NCI-H2029 treated with DMSO at 0.1 percent for 48 hours (cell line): Measurements from ENCODE around the gene DHX34.
"Not testable (repeated sequence)": the region's sequence is repeated elsewhere in the genome, so short reads cannot be mapped to it uniquely, and the experiment has no call there.

Experiments used
- DNase-seq: peaks from one replicate; lab custom pipeline; 2025; lab: John Stamatoyannopoulos, UW

The DHX34 gene, protein sequence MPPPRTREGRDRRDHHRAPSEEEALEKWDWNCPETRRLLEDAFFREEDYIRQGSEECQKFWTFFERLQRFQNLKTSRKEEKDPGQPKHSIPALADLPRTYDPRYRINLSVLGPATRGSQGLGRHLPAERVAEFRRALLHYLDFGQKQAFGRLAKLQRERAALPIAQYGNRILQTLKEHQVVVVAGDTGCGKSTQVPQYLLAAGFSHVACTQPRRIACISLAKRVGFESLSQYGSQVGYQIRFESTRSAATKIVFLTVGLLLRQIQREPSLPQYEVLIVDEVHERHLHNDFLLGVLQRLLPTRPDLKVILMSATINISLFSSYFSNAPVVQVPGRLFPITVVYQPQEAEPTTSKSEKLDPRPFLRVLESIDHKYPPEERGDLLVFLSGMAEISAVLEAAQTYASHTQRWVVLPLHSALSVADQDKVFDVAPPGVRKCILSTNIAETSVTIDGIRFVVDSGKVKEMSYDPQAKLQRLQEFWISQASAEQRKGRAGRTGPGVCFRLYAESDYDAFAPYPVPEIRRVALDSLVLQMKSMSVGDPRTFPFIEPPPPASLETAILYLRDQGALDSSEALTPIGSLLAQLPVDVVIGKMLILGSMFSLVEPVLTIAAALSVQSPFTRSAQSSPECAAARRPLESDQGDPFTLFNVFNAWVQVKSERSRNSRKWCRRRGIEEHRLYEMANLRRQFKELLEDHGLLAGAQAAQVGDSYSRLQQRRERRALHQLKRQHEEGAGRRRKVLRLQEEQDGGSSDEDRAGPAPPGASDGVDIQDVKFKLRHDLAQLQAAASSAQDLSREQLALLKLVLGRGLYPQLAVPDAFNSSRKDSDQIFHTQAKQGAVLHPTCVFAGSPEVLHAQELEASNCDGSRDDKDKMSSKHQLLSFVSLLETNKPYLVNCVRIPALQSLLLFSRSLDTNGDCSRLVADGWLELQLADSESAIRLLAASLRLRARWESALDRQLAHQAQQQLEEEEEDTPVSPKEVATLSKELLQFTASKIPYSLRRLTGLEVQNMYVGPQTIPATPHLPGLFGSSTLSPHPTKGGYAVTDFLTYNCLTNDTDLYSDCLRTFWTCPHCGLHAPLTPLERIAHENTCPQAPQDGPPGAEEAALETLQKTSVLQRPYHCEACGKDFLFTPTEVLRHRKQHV

GRCh38 chr19:47348819-47349795 is at the start of gene DHX34:
TSS of gene DHX34 (plus strand) at chr19:47349315. CDS start at chr19:47353031, 3,716 bp downstream.
- peak; percentile 95 for DNase-seq

GRCh38 chr19:47300867-47301266 is 48.2 kb upstream of the DHX34 start:
- DNase-seq: not testable (repeated sequence)

DNA sequence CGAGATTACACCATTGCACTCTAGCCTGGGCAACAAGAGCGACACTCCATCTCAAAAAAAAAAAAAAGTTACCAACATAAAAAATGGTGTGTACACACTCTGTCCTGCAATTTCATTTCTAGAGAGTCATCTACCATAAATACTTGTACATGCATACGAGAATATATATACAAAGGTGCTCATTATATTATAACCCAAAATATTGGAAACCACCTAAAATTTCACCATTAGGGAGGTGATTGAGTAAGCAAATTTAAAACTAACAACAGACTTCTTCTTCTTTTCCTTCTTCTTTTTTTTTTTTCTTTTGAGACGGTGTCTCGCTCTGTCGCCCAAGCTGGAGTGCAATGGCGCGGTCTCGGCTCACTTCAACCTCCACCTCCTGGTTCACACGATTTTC is 46.9 kb upstream of the DHX34 start:
- no peak for DNase-seq

GRCh38 chr19:47303966-47304365 is 45.1 kb upstream of the DHX34 start:
- no peak for DNase-seq

DNA sequence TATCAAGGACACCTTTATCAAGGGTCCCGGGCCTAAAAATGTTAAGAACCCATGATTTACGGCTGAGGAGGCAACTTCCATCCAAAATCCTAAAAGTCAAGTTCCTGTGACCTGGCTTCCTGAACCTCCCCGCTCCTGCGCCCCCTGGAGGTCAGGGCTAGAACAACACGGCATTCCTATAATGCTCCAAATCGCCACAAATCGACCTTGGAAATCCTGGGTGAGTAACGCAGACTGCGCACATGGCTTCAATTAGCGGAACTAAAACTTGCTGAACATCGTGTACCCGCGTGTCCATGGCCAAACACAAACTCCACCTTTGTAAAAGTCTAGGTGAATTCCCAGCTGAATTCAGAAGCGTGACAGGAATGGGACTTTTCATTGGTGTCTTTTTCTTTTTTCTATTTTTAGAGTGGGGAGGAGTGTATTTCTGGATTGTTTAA is 43.8 kb upstream of the DHX34 start:
- no peak for DNase-seq

GRCh38 chr19:47306303-47306702 is 42.8 kb upstream of the DHX34 start:
- DNase-seq: no peak

DNA sequence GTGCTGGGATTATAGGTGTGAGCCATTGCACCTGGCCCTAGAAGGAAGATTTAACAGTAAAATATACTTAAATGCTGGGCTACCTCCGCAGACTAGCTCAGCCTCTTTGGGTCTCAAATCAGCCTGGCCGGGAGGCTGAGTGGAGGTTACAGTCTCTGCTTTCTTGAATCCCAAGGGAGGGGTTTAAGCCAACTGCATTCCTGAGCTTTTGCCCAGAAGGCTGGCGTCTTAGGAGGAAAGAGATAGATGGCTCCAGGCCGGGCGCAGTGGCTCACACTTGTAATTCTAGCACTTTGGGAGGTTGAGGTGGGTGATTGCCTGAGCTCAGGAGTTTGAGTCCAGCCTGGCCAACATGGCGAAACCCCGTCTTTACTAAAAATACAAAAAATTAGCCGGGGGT is 40.1 kb upstream of the DHX34 start:
- no peak for DNase-seq

- DNase-seq: no peak
These were observed 39.5 kb upstream of the DHX34 start, which contains the start of gene C5AR1 for GRCh38 chr19:47309608-47310007. TSS of gene C5AR1 (plus strand) at chr19:47309861. CDS start at chr19:47309896, 35 bp downstream.

- no peak for DNase-seq
These were observed 38.8 kb upstream of the DHX34 start for GRCh38 chr19:47310323-47310722.

- no peak for DNase-seq
These were observed 38.3 kb upstream of the DHX34 start for GRCh38 chr19:47310819-47311218.

- DNase-seq: no peak
These were observed 36.6 kb upstream of the DHX34 start for GRCh38 chr19:47312366-47313006.

GRCh38 chr19:47313754-47314295 is 35.3 kb upstream of the DHX34 start:
- DNase-seq: no peak

DNA sequence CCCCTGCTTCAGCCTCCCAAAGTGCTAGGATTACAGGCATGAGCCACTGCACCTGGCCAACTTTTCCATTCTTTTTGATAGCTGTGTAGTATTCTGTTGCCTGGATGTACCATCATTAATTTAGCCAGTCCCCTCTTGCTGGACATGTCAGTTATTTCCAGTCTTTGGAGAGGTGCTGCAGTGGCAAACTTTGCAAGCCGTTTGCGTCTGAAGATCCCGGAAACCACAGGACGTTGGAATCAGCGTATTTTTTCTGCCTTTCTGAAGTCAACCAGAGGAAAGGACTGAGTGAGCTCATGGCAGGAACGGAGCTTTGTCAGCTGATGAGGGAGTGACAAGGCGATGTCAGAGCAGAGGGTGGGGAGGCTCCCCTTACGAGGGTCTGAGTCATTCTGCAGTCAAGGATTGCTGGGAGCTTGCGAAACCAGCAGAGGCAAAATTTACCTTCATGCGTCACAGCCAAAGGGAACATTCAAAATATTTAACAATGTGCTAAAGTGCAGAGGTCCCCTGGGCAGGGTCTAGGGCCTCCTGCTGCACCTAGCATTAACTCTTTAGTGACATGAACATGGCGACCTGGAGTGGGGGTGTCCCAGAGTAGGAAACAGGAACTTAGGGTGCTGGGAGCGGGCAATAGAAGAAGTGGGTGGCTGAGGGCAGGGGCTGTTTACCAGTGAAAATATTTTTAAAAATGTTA is 33.8 kb upstream of the DHX34 start:
- DNase-seq: no peak

DNA sequence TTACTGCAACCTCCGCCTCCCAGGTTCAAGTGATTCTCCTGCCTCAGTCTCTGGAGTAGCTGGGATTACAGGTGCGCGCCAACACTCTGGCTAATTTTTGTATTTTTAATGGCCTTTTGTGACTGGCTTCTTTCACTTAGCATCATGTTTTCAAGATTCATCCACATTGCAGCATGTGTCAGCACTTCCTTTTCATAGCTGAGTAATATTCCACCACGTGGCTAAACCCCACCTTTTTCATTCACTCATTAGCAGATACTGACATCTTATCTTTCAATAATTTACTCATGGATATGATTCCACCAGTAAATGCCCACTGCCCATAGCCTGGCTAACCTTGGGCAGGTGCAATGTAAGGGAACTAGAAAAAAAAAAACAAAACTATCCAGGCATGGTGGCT is 32.6 kb upstream of the DHX34 start:
- DNase-seq: no peak

- DNase-seq: no peak
These were observed 28.9 kb upstream of the DHX34 start for GRCh38 chr19:47319923-47320871.

- no peak for DNase-seq
These were observed 27.5 kb upstream of the DHX34 start for GRCh38 chr19:47321630-47322029.

- no peak for DNase-seq
These were observed 27.1 kb upstream of the DHX34 start for GRCh38 chr19:47322058-47322457.

- no peak for DNase-seq
These were observed 25.7 kb upstream of the DHX34 start for GRCh38 chr19:47323409-47323808.

- no peak for DNase-seq
These were observed 25.2 kb upstream of the DHX34 start for GRCh38 chr19:47323872-47324271.
